GM12878 (cell line): ENCODE results near the gene WNK1.

Source experiments
- ATF7 ChIP-seq: fragments of 450-650 bp; IDR thresholded peaks from 2 replicates; pipeline ENCODE4 v1.6.1; 2016; ENCODE audit warnings: low read depth, mild to moderate bottlenecking
- EZH2 ChIP-seq: IDR thresholded peaks from 2 replicates; pipeline ENCODE4 v1.6.1; 2012; ENCODE audit warnings: low read depth, mild to moderate bottlenecking, control low read depth, inconsistent platforms, low read length, borderline replicate concordance; ENCODE audit not compliant: control insufficient read depth
- POLR2A ChIP-seq: IDR thresholded peaks from 2 replicates; pipeline ENCODE4 v1.6.1; 2011; ENCODE audit warnings: low read depth, mild to moderate bottlenecking, low read length
- POLR2AphosphoS5 ChIP-seq: IDR thresholded peaks from 2 replicates; pipeline ENCODE4 v1.6.1; 2011; ENCODE audit warnings: mild to moderate bottlenecking, low read length, inconsistent platforms
- RB1 ChIP-seq: fragments of 450-650 bp; formaldehyde crosslinking; IDR thresholded peaks from 2 replicates; pipeline ENCODE4 v1.6.1; 2017; ENCODE audit warnings: mild to moderate bottlenecking, borderline replicate concordance
- SIN3A ChIP-seq: IDR thresholded peaks from 2 replicates; pipeline ENCODE4 v1.6.1; 2012; ENCODE audit warnings: low read depth, low read length, improper control_type of control experiment
- ZNF217 ChIP-seq: fragments of 450-650 bp; IDR thresholded peaks from 2 replicates; pipeline ENCODE4 v1.6.1; 2017; ENCODE audit warnings: antibody characterized with exemption, mild to moderate bottlenecking
- TF ChIP-seq, protein P1 (sequence below), 3 experiments: IDR thresholded peaks in 2 of 3; conservative IDR thresholded peaks in 1 of 3; 2 replicates each; pipeline ENCODE4 v1.5.1; 2011; ENCODE audit warnings: low read depth in 3 of 3, low read length in 3 of 3, mild to moderate bottlenecking in 3 of 3, control low read depth in 2 of 3, moderate library complexity in 2 of 3, inconsistent platforms in 1 of 3, mixed read lengths in 1 of 3; ENCODE audit not compliant: control insufficient read depth in 2 of 3, insufficient read depth in 1 of 3; ENCODE audit errors: extremely low read depth in 1 of 3
- TF ChIP-seq, protein P2 (sequence below): IDR thresholded peaks from 2 replicates; pipeline ENCODE4 v1.6.1; 2011; ENCODE audit warnings: low read depth, low read length, improper control_type of control experiment, borderline replicate concordance
- TF ChIP-seq, protein P3 (sequence below): fragments of 450-650 bp; formaldehyde crosslinking; IDR thresholded peaks from 2 replicates; pipeline ENCODE4 v1.4.0; 2022; ENCODE audit warnings: mild to moderate bottlenecking, moderate library complexity

DNA sequence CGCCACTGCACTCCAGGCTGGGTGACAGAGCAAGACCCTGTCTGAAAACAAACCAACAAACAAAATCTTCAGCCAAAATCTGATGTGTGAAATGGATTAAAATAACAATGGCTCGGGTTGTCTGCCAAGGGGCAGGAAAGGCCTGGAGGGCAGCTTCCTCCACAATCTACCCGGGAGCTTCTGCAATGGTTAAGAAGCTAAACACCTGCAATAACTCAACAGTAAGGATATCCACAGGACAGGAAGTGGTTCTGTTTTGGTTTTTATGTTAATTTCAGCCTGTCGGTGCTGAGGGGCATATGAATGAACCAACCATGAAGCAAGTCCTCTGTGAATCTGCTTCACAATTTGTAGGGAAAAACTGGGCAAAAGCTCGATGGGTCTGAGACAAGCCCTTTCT is 162.7 kb downstream of the WNK1 start:
- TF ChIP-seq, protein P1, sequence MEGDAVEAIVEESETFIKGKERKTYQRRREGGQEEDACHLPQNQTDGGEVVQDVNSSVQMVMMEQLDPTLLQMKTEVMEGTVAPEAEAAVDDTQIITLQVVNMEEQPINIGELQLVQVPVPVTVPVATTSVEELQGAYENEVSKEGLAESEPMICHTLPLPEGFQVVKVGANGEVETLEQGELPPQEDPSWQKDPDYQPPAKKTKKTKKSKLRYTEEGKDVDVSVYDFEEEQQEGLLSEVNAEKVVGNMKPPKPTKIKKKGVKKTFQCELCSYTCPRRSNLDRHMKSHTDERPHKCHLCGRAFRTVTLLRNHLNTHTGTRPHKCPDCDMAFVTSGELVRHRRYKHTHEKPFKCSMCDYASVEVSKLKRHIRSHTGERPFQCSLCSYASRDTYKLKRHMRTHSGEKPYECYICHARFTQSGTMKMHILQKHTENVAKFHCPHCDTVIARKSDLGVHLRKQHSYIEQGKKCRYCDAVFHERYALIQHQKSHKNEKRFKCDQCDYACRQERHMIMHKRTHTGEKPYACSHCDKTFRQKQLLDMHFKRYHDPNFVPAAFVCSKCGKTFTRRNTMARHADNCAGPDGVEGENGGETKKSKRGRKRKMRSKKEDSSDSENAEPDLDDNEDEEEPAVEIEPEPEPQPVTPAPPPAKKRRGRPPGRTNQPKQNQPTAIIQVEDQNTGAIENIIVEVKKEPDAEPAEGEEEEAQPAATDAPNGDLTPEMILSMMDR (IDR thresholded peaks at IDR 0.05 in 2 of 3, conservative IDR thresholded peaks at IDR 0.05 in 1 of 3; ENCODE audit: control insufficient read depth in 2 of 3, extremely low read depth in 1 of 3, insufficient read depth in 1 of 3, low read depth in 3 of 3, low read length in 3 of 3): no peak
- TF ChIP-seq ZNF217 (no peak), POLR2A (no peak), RB1 (no peak), POLR2AphosphoS5 (no peak), SIN3A (no peak), EZH2 (no peak), ATF7 (no peak)
- TF ChIP-seq, protein P2, sequence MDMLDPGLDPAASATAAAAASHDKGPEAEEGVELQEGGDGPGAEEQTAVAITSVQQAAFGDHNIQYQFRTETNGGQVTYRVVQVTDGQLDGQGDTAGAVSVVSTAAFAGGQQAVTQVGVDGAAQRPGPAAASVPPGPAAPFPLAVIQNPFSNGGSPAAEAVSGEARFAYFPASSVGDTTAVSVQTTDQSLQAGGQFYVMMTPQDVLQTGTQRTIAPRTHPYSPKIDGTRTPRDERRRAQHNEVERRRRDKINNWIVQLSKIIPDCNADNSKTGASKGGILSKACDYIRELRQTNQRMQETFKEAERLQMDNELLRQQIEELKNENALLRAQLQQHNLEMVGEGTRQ: no peak
- TF ChIP-seq, protein P3, sequence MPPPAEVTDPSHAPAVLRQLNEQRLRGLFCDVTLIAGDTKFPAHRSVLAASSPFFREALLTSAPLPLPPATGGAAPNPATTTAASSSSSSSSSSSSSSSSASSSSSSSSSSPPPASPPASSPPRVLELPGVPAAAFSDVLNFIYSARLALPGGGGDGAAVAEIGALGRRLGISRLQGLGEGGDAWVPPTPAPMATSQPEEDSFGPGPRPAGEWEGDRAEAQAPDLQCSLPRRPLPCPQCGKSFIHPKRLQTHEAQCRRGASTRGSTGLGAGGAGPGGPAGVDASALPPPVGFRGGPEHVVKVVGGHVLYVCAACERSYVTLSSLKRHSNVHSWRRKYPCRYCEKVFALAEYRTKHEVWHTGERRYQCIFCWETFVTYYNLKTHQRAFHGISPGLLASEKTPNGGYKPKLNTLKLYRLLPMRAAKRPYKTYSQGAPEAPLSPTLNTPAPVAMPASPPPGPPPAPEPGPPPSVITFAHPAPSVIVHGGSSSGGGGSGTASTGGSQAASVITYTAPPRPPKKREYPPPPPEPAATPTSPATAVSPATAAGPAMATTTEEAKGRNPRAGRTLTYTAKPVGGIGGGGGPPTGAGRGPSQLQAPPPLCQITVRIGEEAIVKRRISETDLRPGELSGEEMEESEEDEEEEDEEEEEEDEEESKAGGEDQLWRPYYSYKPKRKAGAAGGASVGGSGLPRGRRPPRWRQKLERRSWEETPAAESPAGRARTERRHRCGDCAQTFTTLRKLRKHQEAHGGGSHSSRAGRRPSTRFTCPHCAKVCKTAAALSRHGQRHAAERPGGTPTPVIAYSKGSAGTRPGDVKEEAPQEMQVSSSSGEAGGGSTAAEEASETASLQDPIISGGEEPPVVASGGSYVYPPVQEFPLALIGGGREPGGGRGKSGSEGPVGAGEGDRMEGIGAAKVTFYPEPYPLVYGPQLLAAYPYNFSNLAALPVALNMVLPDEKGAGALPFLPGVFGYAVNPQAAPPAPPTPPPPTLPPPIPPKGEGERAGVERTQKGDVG (CRISPR knock-in tag): no peak
